HG03280 (cell line): ENCODE results near the gene GALNT12.

Source experiments
- ATAC-seq: cut with Tn5 transposase; IDR thresholded peaks from one replicate; pipeline ENCODE4 v1.9.1; 2021; ENCODE audit warnings: mild to moderate bottlenecking, moderate library complexity; ENCODE audit not compliant: unreplicated experiment

Gene GALNT12

DNA sequence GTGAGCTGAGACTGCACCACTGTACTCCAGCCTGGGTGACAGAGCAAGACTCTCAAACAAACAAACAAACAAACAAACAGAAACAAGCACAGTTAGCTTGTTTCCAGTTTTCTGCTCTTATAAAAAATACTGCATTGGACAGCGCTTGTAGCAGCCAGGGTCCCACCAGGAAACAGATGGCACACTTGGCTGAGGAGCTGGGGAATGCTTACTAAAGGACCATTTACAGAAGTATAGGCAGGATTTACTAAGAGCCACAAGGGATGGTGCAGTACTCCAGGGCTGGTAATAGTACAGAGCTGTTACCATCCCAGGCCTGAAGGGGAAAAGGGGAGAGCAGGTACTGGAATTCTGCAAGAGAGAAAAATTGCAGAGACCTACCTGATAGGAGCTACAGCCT, 5.9 kb upstream of the GALNT12 start:
- no peak for ATAC-seq

DNA sequence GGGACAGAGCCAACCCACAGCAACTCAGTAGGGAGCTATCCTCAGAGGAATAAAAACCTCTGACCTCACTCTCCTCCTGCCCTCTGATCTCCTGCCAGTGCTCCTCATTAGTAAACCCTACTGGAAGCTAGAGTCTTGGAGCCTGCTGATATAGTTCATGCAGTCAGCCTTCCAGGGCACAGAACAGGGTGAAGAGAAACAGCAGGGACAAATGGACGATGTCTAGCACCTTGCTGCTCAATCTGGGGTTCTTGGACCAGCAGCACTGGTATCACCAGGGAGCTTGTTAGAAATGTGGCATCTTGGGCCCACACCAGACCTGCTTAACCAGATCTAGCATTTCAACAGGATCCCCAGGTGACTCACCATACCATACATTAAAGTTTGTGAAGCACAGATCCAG, 5.5 kb upstream of the GALNT12 start:
- ATAC-seq, result no peak

DNA sequence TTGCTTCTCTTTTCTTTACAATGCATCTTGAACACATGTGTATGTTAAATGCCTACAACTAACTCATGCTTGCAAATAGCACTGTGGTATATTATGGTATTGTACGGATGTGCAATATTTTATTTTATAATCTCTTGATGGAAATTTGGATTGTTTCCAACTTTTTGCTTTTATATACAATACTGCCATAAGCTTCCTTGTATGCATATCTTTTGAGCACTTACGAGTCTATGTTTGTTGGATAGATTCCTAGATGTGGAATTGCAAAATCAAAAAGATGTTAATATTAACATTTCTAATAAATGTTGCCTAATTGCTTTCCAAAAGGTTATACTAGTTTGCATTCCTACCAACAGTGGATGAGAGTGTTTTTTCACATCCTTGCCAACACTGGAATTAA, 3.4 kb upstream of the GALNT12 start:
- no peak for ATAC-seq

DNA sequence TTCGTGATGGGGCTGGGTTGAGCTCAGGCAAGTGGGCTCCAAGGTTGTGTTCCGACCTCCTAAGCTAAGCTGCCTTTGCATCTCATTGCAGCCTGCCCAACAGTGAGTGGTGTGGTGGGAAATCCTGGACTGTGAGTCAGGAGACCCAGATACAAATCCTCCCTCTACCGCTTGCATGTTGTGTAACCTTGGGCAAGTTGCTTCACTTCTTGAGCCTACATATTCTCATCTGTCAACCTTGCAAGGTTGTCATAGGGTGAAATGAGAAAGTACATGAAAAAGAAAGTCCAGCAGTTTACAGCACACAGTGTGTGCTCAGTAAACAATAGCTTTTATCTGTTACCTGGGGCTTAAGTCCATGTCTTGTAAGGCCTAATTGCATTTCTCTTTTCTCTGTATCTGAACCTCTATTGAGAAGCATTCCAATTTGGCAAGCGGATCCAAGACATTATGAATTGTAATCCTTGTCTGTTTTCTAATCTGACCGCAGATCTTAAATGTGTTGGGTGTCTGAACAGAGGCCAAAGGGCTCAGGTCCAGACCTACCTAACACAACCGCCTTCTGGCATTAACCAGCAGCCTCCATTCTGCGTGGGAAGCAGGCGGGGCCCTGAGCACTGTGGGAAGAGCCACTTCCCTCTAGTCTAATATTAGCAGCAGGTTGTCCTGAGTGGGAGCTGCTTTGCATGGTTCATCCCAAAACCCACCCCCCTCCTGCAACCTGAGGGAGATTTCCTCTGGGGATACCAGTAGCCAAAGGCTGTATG, 1.8 kb upstream of the GALNT12 start:
- no peak for ATAC-seq

DNA sequence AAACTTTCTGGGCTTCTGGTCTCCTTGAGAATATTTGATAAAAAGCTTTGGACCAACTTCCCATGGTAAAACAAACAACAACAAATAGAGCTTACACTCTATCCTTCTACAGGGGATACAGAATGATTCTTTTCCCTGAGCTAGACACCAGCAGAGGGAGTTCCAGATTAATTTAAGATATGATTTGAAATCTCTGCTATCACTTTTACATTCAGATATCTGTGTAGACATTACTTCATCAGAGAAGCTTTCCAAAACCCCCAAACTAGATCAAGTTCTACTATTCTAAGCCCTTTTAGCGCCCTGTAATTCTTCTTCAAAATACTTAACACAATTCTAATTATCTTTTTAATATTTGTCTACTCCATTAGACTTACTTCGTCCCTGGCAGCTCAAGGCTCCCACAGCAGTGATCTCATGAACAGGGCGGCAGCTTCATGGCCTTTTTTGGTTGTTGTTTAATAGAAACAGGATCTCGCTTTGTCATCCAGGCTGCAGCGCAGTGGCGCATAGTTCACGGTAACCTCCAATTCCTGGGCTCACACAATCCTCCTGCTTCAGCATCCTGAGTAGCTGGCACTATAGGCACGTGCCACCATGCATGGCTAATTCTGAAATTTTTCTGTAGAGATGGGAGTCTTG, 955 bp upstream of the GALNT12 start:
- no peak for ATAC-seq

DNA sequence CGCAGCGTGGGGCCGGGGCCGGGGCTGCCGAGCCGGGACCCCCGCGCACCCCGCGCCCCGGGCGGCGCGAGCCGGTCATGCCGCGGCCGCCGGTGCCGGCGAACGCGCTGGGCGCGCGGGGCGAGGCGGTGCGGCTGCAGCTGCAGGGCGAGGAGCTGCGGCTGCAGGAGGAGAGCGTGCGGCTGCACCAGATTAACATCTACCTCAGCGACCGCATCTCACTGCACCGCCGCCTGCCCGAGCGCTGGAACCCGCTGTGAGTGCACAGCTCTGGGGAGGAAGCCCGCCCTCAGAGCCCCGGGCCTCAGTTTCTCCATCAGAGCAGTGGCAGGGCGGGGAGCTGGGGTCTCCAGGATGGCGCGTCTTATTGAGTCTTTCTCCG, 335 bp downstream of the GALNT12 start:
- peak; percentile 23 for ATAC-seq

DNA sequence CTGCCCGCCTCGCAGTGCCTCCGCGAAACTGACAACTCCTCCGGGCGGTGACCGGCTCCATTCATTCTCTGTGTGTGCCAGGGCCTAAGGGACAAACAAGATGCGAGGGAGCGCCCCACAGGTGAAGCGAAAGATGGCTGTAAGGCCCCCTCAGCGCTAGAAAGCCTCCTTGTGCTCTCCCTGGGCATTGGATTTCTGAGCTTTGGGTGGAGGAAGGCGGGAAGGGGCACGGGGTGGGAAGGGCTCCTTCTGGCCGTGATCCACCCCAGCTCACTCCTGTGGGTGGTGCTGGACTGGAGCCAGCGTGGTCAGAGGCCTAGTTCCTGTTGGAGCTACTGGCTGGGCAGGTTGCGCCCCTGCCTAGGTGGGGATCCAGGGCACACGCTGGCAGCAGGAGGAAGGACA, 943 bp downstream of the GALNT12 start:
- no peak for ATAC-seq

DNA sequence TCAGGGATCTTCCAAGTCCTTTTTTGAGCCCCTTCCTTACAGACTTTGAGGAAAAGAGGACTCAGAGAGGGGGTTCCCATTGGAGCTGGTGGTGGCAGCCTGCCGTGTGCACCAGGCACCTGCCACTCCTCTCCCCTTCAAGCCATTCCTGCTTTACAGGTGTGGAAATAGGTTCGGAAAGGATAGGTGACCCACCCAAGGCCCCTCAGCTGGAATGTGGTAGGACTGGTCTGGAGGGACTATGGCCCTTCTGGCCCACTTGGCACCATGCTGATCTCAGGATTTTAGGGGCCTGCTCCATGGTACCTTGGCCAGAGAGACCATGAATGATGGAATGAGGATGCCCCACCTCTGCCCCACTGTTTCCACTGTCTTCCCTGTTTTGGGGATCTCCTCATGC, 1.4 kb downstream of the GALNT12 start:
- ATAC-seq, result no peak

DNA sequence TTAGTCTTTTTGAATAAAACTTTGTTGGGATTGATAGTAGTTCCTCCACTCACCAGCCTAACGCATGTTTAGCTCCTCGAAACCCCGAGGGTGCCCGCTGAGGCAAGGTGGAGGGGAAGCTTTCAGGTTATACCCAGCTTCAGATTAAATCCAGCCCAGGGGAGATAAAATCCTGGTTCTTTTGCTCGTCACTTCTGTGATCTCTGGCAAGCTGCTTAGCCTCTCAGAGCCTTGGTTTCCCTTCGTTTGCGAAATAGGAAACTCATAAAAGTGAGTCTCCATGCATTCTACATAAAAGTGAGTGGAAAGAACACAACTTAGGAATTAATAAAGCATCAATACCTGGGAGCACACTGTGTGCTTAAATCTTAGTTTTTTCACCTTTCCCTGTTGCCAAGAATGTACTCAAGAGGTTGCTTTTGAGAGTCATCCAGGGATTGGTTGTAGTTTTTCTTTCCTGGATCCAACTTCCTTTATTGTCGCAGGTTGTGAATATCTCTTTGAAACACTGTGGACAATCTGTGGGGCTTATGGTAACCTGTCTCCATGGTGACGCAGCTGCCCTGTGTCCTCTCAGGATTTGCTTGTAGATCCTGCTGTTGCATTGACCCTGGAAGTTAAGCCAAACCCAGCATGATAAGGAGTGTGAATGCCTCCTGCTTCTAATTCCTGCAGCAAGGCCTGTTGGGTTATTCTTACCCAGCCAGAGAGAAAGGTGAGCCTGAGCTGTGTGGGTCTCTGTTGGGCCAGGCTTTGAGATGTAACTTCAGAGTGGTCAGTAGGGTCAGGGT, 2.0 kb downstream of the GALNT12 start:
- no peak for ATAC-seq

DNA sequence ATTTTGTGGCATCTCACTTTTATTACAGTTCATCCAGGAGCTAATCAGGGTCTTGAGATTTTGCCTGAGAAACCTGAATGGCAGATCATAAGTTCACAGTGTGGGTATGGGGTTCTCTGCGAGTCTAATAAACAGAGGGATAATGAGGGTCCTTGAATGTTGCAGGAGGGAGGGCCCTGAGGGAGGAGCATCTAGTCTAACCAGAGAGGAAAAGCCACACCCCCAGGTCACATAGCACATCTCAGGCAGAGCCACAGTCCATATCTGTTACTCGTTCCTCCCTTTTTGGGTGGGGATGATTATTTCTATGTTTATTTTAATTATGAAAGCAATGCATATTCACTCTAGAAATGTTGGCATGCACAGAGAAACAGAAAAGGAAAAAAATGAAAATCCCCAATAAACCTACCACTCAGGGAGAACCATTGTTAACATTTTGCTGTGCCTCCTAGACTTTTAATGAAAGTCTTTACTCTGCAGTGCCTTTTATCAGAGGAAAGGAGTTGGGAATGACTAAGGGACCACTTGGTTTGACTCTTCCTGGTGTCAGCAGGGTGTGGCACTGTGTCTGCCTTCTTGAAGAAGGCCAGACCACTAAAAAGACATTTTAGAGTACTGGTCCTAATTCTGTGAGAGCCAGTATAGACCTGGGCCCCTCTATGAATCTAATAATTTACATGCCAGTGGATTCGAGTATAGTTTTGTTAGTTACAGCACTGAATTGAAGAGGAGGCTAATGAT, 2.8 kb downstream of the GALNT12 start:
- no peak for ATAC-seq

DNA sequence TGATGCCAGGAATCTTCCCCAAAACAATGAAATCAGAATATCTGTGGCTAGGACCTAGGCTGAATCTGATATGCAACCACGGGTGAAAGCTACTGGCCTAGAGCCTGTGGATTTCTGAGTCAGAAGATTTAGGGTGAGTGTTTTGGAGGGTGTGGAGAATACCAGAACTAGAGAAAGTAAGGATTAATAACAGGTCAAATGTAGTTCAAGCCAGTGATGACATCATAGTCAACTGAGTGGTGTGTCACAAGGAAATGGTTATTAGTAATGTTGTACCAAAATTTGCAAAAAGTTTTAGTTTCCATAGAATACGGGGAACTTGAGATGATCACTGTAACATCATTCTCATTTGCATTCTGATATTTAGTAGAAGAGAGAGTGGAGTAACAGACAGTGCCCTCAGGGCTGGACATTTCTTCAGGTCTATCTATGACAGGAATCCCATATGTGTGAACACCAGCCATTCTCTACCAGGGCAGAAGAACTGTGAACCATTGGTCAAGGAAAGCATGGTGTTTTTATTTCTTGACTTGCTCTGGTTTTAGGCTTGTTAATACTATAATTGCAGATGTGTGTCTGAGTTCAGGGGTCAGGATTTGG, 3.7 kb downstream of the GALNT12 start:
- ATAC-seq, result no peak

DNA sequence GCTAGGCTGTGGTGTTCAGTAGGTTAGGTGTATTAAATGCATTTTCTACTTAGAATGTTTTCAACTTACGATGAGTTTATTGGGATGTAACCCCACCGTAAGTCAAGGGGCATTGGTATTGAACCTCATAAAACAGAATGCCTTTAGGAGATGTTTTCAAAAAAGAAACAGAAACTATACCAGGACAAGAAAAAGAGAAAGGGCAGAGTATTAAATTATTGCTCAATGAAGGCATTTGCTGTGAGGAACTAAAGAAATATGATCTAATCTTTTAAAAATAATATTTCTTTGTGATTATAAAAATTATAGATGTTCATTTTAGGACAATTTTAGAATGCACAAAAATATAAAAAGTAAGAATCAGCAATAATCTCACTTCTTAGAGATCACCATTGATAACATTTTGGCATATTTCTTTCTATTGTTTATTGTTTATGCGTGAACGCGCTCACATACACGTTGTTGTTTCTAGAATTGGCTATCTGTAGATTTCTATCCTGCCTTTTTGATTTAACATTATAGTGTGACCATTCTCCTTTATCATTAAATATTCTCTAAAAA, 8.0 kb downstream of the GALNT12 start:
- ATAC-seq, result no peak

DNA sequence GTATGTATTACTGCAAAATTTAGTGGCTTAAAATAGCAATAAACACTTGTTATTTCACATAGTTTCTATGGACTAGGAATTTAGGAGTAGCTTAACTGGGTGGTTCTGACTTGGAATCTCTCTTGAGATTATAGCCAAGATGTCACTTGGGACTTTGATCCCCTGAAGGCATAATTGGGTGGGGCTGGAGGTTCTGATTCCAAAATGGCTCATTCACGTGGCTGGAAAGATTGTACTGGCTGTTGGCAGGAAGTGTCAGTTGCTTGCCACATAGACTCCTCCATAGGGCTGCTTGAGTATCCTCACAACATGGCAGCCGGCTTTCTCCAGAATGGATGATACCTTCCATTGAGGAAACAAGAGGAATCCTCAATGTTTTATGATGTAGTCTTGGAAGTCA, 11.3 kb downstream of the GALNT12 start:
- ATAC-seq, result no peak

DNA sequence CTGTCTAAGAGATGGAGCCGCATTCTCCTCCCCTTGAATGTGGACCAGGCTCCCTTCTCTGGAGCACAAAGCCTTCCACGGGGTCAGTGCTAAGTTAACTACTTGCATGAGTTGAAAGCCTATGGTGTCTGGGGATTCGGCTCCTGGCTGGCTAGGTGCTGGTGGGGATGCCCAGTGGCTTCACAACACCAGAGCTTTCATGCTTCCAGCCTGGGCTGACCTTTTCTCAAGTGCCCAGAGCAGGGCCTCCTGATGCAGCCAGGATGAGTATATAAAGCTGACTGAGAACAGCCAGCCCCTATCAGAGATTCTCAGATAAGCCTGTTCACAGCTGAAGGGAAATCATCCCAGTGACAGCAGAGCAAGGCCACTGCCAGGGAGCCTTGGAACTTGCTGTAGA, 11.8 kb downstream of the GALNT12 start:
- no peak for ATAC-seq

DNA sequence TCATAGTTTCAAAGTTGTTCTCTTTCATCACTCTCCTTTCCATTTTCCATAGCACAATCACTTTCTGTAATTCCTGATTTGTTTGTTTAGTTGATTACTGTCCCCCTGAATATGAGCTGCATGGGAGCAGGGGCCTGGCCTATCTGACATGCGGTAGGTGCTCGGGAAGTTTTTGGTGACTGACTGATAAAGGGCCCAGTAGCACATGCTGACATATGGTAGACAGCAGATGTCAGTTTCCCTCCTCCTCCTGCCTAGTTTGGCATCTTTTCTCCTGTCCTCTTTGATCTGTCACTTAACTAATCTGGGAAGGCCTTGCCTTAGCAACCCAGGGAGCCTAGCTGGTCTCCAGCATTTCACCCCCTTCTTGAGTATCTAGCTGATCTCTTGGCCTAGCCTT, 14.4 kb downstream of the GALNT12 start:
- no peak for ATAC-seq

DNA sequence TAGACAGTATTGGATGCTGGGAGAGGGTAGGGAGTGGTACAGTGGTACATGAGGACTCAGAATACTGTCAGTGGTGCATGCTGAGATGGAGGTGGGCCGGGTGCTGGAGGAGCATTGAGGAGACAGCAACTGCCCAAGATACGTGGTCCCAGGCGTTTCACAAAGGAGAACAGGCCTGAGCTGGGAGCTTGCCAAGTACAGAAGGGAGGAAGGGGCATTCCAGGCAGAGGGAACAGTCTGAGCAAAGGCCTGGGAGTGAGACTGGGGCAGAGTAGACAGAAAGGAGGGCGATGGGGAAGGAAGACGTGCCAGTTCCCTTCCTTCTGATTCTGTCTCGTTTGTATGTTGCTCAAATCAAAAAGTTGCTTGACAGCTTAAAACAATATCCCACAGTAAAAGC, 15.2 kb downstream of the GALNT12 start:
- ATAC-seq, result no peak

DNA sequence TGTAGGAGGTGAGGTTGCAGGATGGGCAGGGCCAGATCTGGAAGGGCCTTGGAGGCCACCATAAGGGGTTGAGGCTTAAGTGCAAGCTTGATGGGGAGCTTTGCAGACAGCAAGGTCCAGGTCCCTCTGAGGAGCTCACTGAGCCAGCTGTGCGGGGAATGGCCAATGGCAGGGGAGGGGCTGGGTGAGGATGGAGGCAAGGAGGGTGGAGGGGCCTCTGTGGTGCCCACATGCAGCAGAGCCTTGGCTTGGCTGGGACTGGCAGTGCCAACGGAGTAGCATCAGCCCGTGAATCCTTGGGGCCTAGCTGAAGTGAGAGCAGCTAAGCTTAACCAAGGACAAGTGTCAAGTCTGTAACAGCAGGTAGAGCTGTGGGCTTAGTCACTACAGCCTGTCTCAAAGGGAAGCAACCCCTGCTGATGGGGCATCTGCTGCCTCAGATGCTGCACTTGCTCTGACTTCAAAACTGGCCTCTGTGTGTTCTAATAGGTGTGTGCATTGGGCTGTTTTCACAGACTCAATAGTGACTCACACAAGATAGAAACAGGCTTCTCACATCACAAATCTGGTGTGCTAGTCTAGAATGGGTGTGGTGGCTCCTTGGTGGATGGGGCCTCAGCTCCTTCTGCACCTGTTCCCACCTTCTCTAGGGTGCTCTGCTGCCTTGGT, 16.3 kb downstream of the GALNT12 start:
- no peak for ATAC-seq

DNA sequence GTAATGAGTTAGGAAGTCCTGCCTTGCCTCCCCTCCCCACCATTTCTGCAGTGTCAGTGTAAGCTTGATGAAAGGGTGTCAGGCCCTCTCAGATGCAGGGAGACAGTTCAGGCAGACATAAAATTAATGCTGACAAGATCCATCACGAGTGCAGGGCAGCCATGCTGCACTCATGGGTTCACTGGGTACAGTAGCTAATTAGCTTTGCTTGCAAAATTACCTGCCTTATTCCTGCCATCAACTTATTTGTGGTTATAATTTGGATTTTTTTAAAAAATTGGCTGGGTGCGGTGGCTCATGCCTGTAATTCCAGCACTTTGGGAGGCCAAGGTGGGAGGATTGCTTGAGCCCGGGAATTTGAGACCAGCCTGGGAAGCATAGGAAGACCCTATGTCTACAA, 17.9 kb downstream of the GALNT12 start:
- ATAC-seq, result no peak

DNA sequence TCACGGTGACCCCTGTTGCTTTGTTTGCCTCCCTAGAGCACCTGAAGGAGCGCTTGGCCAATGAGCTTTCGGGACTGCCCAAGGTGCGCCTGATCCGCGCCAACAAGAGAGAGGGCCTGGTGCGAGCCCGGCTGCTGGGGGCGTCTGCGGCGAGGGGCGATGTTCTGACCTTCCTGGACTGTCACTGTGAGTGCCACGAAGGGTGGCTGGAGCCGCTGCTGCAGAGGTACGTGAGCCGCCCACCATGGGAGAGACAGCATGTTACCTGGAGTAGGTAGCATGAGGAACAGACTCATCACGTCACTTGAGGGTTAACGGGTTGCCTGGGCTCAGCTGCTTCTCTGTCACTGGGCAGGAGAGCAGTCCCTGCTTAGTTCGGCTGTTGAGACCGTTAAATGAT, 19.2 kb downstream of the GALNT12 start:
- ATAC-seq, result no peak

DNA sequence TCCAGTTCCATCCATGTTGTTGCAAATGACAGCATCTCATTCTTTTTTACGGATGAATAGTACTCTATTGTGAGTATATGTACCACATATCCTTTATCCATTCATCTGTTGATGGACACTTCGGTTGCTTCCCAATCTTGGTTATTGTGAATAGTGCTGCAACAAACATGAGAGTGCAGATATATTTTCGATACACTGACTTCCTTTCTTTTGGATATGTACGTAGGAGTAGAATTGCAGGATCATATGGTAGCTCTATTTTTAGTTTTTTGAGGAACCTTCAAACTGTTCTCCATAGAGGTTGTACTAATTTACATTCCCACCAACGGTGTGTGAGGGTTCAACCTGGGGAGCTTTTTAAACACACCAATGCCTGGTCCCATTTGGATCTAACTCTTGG, 22.3 kb downstream of the GALNT12 start:
- ATAC-seq, result no peak
